Endothelial cell (in vitro differentiated cells): ENCODE measurements around the gene PPCS. TPM values are rescaled to one million over a fixed set of nuclear protein-coding genes. Genes with fewer than 3 reads are reported as not detected.
"Not testable (repeated sequence)": the region's sequence is repeated elsewhere in the genome, so short reads cannot be mapped to it uniquely, and the experiment has no call there.

Experiments
- DNase-seq: peaks from one replicate; pipeline ENCODE4 v3.0.0; 2021; ENCODE audit warnings: low spot score
- H3K27ac Mint-ChIP-seq: one replicate; pipeline ENCODE4 v1.8.0; 2021; ENCODE audit warnings: mixed read lengths, inconsistent platforms; ENCODE audit not compliant: unreplicated experiment
- H3K27me3 Mint-ChIP-seq: one replicate; pipeline ENCODE4 v1.8.0; 2021; ENCODE audit warnings: mild to moderate bottlenecking, moderate library complexity, mixed read lengths, inconsistent platforms; ENCODE audit not compliant: unreplicated experiment
- H3K36me3 Mint-ChIP-seq: one replicate; pipeline ENCODE4 v1.8.0; 2021; ENCODE audit warnings: mild to moderate bottlenecking, low read depth, mixed read lengths, inconsistent platforms; ENCODE audit not compliant: unreplicated experiment
- H3K4me1 Mint-ChIP-seq: one replicate; pipeline ENCODE4 v1.8.0; 2021; ENCODE audit warnings: mild to moderate bottlenecking, mixed read lengths, inconsistent platforms; ENCODE audit not compliant: unreplicated experiment
- H3K4me3 Mint-ChIP-seq: one replicate; pipeline ENCODE4 v1.8.0; 2021; ENCODE audit warnings: mild to moderate bottlenecking, mixed read lengths, inconsistent platforms; ENCODE audit not compliant: unreplicated experiment
- H3K9me3 Mint-ChIP-seq: one replicate; pipeline ENCODE4 v1.8.0; 2021; ENCODE audit warnings: mixed read lengths, inconsistent platforms; ENCODE audit not compliant: unreplicated experiment
- CTCF ChIP-seq: fragments of 200-600 bp; sonication (generic); IDR thresholded peaks from one replicate; pipeline ENCODE4 v1.5.0; 2021; ENCODE audit warnings: antibody characterized with exemption; ENCODE audit not compliant: unreplicated experiment
- total RNA-seq: library from RNA; stranded (reverse); fragmentation: NEBNext Ultra II Directional; extraction: Animal tissue kit (Norgen Biotek cat#: 25700); gene quantifications from one replicate; pipeline ENCODE4 v1.2.1, GENCODE V29; 2021; ENCODE audit not compliant: unreplicated experiment

PPCS gene
- total RNA-seq, 1 donor from 2014 or later: 32.2 TPM

- no peaks in the 10 kb centered on the region for H3K9me3 Mint-ChIP-seq
- TF ChIP-seq CTCF: no peak
These were observed 20.3 kb downstream of the PPCS start for GRCh38 chr1:42476605-42477004.

GRCh38 chr1:42477354-42477753 is 21.0 kb downstream of the PPCS start:
- H3K27me3 Mint-ChIP-seq, H3K27ac Mint-ChIP-seq, H3K9me3 Mint-ChIP-seq, H3K36me3 Mint-ChIP-seq, H3K4me1 Mint-ChIP-seq, H3K4me3 Mint-ChIP-seq, DNase-seq: not testable (repeated sequence)

More at GRCh38 chr1:42476605-42477004, 20.3 kb downstream of the PPCS start:
- H3K4me3 Mint-ChIP-seq: no peak overlapping the region
- no peaks in the 10 kb centered on the region for H3K4me1 Mint-ChIP-seq
- no peak overlapping the region for H3K27ac Mint-ChIP-seq
- no peaks in the 10 kb centered on the region for H3K36me3 Mint-ChIP-seq
- DNase-seq: no peak
- H3K27me3 Mint-ChIP-seq: no peaks in the 10 kb centered on the region

DNA sequence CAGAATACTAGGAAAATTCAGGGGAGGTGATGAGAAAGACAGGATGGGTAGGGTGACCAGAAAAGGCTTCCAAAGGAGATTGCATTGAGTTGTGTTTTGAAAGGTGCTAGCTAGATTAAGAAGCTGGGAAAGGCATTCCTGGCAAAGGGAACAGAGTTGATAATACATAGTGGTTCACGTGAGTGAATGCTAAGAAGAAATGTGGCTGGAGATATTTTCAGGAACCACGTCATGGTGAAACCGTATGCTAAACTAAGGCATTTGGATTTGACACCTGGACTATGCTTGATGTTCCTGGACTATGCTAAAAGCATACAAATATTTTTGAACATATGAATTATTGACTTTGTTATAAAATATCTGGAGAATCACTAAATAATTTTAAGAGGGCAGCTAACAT is 21.4 kb downstream of the PPCS start:
- no peak for DNase-seq
- H3K9me3 Mint-ChIP-seq: no peaks in the 10 kb centered on the region
- no peak overlapping the region for H3K27ac Mint-ChIP-seq
- TF ChIP-seq CTCF: no peak
- no peak overlapping the region for H3K4me3 Mint-ChIP-seq
- H3K4me1 Mint-ChIP-seq: no peaks in the 10 kb centered on the region
- no peaks in the 10 kb centered on the region for H3K27me3 Mint-ChIP-seq
- H3K36me3 Mint-ChIP-seq: no peaks in the 10 kb centered on the region

DNA sequence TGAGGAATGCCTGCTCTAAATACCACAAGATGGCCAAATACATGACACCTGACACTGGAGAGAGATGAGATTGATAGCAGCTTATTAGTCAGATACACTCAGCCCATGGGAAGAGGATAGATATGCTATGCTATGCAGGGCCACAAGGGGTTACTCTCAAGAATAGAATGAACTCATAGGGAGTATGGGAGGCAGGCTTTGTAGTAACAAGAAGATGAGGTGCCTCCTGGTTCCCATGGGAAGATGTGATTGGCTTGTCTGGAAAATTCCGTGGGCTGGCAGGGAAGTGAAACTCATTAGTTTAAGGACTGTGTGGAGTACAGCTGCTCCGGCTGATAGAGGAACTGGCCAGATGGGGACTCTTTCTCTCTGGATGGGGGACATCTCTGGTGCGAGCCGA is 23.3 kb downstream of the PPCS start:
- no peaks in the 10 kb centered on the region for H3K9me3 Mint-ChIP-seq
- no peak overlapping the region for H3K4me3 Mint-ChIP-seq
- H3K27ac Mint-ChIP-seq: no peak overlapping the region
- H3K27me3 Mint-ChIP-seq: no peaks in the 10 kb centered on the region
- no peak for DNase-seq
- H3K36me3 Mint-ChIP-seq: no peaks in the 10 kb centered on the region
- peak; percentile 46 for TF ChIP-seq CTCF
- no peaks in the 10 kb centered on the region for H3K4me1 Mint-ChIP-seq

DNA sequence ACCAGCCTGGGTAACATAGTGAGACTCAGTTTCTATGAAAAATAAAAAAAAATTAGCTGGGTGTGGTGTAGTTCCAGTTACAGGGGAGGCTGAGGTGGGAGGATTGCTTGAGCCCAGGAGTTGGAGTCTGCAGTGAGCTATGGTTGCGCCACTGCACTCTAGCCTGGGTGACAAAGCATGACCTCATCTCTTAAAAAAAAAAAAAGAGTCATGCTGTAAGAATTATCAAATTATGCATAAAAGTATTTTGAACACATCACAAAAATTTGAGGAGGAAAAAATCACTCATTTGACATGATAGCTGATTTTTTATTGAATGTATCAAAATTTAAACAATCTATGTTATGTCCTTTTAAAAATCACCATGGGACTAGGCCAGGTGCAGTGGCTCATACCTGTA is 24.6 kb downstream of the PPCS start:
- no peaks in the 10 kb centered on the region for H3K36me3 Mint-ChIP-seq
- no peak overlapping the region for H3K27ac Mint-ChIP-seq
- no peak for TF ChIP-seq CTCF
- DNase-seq: no peak
- H3K4me3 Mint-ChIP-seq: no peak overlapping the region
- no peaks in the 10 kb centered on the region for H3K27me3 Mint-ChIP-seq
- H3K9me3 Mint-ChIP-seq: no peaks in the 10 kb centered on the region
- no peaks in the 10 kb centered on the region for H3K4me1 Mint-ChIP-seq
